Stomach (tissue), 4 donors: ENCODE measurements around the gene GP2.

ENCODE experiments used
- POLR2A ChIP-seq, 4 donors: fragments of 450-650 bp; IDR thresholded peaks; one replicate each; pipeline ENCODE4 v1.6.1; 2016; ENCODE audit warnings: antibody characterized with exemption in 4 of 4, control low read depth in 2 of 4, mild to moderate bottlenecking in 1 of 4, moderate library complexity in 1 of 4
- POLR2AphosphoS5 ChIP-seq, 3 donors: sonication (generic); formaldehyde crosslinking; IDR thresholded peaks; one replicate each; pipeline ENCODE4 v1.6.1; 2016; ENCODE audit warnings: antibody characterized with exemption in 3 of 3
- TF ChIP-seq, protein P1 (sequence below), 7 experiments: fragments of 450-650 bp in 4 of 7; fragments of 200-600 bp in 3 of 7; sonication (generic) in 3 of 7; IDR thresholded peaks; one replicate each; pipeline ENCODE4 v1.5.1; 2016 to 2019; ENCODE audit warnings: antibody characterized with exemption in 7 of 7, control low read depth in 2 of 7, mild to moderate bottlenecking in 1 of 7

DNA sequence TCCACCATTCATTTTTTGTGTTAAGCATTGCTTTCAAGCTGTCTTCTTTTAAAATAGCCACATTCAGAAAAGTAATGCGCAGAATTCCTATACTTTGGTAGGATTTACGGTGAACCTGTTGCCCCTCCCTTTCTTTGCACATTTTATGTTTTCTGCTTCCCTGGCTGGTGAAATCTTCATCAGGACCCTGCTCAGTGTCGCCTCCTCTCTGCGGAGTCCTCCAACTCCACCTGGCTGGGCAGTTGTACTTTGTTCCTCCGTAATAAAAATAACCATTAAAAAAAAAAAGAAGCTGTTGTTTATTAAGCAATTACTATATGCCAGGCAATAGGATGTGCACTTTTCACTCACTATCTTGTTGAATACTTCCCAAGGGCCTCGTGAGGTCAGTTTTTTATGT is 22.3 kb upstream of the GP2 start:
- TF ChIP-seq, protein P1, sequence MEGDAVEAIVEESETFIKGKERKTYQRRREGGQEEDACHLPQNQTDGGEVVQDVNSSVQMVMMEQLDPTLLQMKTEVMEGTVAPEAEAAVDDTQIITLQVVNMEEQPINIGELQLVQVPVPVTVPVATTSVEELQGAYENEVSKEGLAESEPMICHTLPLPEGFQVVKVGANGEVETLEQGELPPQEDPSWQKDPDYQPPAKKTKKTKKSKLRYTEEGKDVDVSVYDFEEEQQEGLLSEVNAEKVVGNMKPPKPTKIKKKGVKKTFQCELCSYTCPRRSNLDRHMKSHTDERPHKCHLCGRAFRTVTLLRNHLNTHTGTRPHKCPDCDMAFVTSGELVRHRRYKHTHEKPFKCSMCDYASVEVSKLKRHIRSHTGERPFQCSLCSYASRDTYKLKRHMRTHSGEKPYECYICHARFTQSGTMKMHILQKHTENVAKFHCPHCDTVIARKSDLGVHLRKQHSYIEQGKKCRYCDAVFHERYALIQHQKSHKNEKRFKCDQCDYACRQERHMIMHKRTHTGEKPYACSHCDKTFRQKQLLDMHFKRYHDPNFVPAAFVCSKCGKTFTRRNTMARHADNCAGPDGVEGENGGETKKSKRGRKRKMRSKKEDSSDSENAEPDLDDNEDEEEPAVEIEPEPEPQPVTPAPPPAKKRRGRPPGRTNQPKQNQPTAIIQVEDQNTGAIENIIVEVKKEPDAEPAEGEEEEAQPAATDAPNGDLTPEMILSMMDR (IDR thresholded peaks at IDR 0.05): no peak
- no peak for TF ChIP-seq POLR2A (IDR thresholded peaks at IDR 0.05)
- TF ChIP-seq POLR2AphosphoS5 (IDR thresholded peaks at IDR 0.05): no peak
